EL (cell line): ENCODE results near the gene CDKN1A.
"Not testable (repeated sequence)": the region's sequence is repeated elsewhere in the genome, so short reads cannot be mapped to it uniquely, and the experiment has no call there.

Experiments used
- DNase-seq: peaks from one replicate; pipeline ENCODE4 v3.0.0-alpha.2; 2016

CDKN1A gene

GRCh38 chr6:36699348-36699747 is 20.8 kb downstream of the CDKN1A start:
- DNase-seq, result no peak

GRCh38 chr6:36700071-36700812 is 21.7 kb downstream of the CDKN1A start:
- no peak for DNase-seq

- DNase-seq, result no peak
Observed at GRCh38 chr6:36700831-36701230, 22.3 kb downstream of the CDKN1A start.

GRCh38 chr6:36701401-36701991 is 23.0 kb downstream of the CDKN1A start:
- peak; percentile 50 for DNase-seq

- no peak for DNase-seq
Observed at GRCh38 chr6:36702656-36703055, 24.1 kb downstream of the CDKN1A start.

- DNase-seq, result no peak
Observed at GRCh38 chr6:36703081-36703606, 24.6 kb downstream of the CDKN1A start.

GRCh38 chr6:36703982-36704381 is 25.5 kb downstream of the CDKN1A start:
- DNase-seq, result no peak

GRCh38 chr6:36704961-36705577 is 26.6 kb downstream of the CDKN1A start:
- DNase-seq, result not testable (repeated sequence)

GRCh38 chr6:36706339-36706738 is 27.8 kb downstream of the CDKN1A start:
- no peak for DNase-seq

- no peak for DNase-seq
Observed at GRCh38 chr6:36712816-36713215, 34.3 kb downstream of the CDKN1A start.

- no peak for DNase-seq
Observed at GRCh38 chr6:36713846-36714245, 35.3 kb downstream of the CDKN1A start.

- DNase-seq, result no peak
Observed at GRCh38 chr6:36714511-36714910, 36.0 kb downstream of the CDKN1A start.

GRCh38 chr6:36715469-36715868 is 37.0 kb downstream of the CDKN1A start:
- no peak for DNase-seq

GRCh38 chr6:36716476-36717093 is 38.1 kb downstream of the CDKN1A start:
- no peak for DNase-seq

GRCh38 chr6:36717231-36717825 is 38.8 kb downstream of the CDKN1A start:
- DNase-seq, result no peak

- no peak for DNase-seq
Observed at GRCh38 chr6:36717871-36718540, 39.5 kb downstream of the CDKN1A start.

- no peak for DNase-seq
Observed at GRCh38 chr6:36718560-36718959, 40.0 kb downstream of the CDKN1A start.

GRCh38 chr6:36719126-36719525 is 40.6 kb downstream of the CDKN1A start:
- DNase-seq, result no peak

GRCh38 chr6:36720251-36721141 is 42.0 kb downstream of the CDKN1A start:
- DNase-seq, result no peak

- no peak for DNase-seq
Observed at GRCh38 chr6:36721369-36722140, 43.0 kb downstream of the CDKN1A start.

GRCh38 chr6:36722365-36722764 is 43.9 kb downstream of the CDKN1A start:
- DNase-seq, result no peak
